Stimulated activated CD4-positive, alpha-beta T cell treated with anti-CD3 and anti-CD28 coated beads, Interleukin-15, amount 100 ng/mL, for 1 hour (primary cell): ENCODE results near the gene TP53TG3C.
"Not testable (repeated sequence)": the region's sequence is repeated elsewhere in the genome, so short reads cannot be mapped to it uniquely, and the experiment has no call there.

Experiments used
- DNase-seq, 2 donors: peaks; one replicate each; pipeline ENCODE4 v3.0.0-alpha.2; 2020; ENCODE audit warnings: low read depth in 1 of 2, low spot score in 1 of 2

TP53TG3C gene

DNA sequence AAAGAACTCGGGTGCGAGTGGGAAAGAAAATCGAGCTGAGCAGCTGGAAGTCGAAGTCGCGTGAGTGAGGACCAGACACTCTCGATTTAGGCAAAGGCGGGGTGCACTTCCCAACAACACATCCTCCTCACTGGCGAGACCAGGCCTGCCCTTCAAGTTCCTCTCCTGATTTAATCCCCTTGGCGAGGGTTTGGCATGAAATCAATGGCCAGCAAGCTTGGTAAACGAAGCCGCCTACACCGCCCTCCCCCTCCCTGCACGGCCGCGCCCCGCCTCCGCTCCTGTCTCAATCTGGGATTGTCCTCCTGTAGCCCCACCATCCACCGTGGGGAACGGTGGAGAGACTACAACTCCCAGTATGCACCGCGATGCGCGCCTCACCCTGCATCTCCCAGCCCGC is at the start of gene TP53TG3C:
Gene TP53TG3C, plus strand, starts transcription at position 301 of the 400 bp plus-strand sequence. Its CDS starts 68 bp downstream, at position 369.
- DNase-seq = not testable (repeated sequence)
